Heart left ventricle (tissue), 16 donors: ENCODE results near the gene CD151. TPM values are rescaled to one million over a fixed set of nuclear protein-coding genes. Genes with fewer than 3 reads are reported as not detected.
A peak's percentile ranks its signal among the peaks of the same experiment; 100 is the strongest.

ENCODE experiments used
- ATAC-seq, 4 donors: fragments of 200-7000 bp; cut with Tn5 transposase; one replicate each; pipeline ENCODE4 v1.9.1; 2020 to 2022; ENCODE audit warnings: moderate library complexity in 4 of 4, mild to moderate bottlenecking in 3 of 4, moderate number of reproducible peaks in 1 of 4
- DNase-seq, 5 donors: peaks; one replicate each; pipeline ENCODE4 v3.0.0-alpha.2; 2020
- H3K27ac ChIP-seq, 12 donors: fragments of 200-600 bp; sonication (generic) in 4 of 12; one replicate each; pipeline versions ENCODE4 v1.5.0 to v1.8.0; 2016 to 2022; ENCODE audit warnings: mild to moderate bottlenecking in 2 of 12
- H3K27me3 ChIP-seq, 9 donors: fragments of 200-600 bp; sonication (generic) in 2 of 9; one replicate each; pipeline versions ENCODE4 v1.5.1 to v1.8.0; 2016 to 2022; ENCODE audit warnings: mild to moderate bottlenecking in 3 of 9
- H3K36me3 ChIP-seq, 9 donors: fragments of 200-600 bp; sonication (generic) in 2 of 9; one replicate each; pipeline versions ENCODE4 v1.5.0 to v1.8.0; 2018 to 2022; ENCODE audit warnings: mild to moderate bottlenecking in 2 of 9
- H3K4me1 ChIP-seq, 12 donors: fragments of 200-600 bp; sonication (generic) in 4 of 12; one replicate each; pipeline versions ENCODE4 v1.5.0 to v1.8.0; 2016 to 2022; ENCODE audit warnings: mild to moderate bottlenecking in 3 of 12
- H3K4me3 ChIP-seq, 12 donors: fragments of 200-600 bp; sonication (generic) in 4 of 12; one replicate each; pipeline versions ENCODE4 v1.5.0 to v1.8.0; 2017 to 2022; ENCODE audit warnings: mild to moderate bottlenecking in 9 of 12, moderate library complexity in 4 of 12
- H3K9me3 ChIP-seq, 12 donors: fragments of 200-600 bp; sonication (generic) in 4 of 12; one replicate each; pipeline versions ENCODE4 v1.5.0 to v1.8.0; 2016 to 2022; ENCODE audit warnings: mild to moderate bottlenecking in 1 of 12
- CTCF ChIP-seq, 12 donors: fragments of 200-600 bp; sonication (generic) in 4 of 12; IDR thresholded peaks; one replicate each; pipeline versions ENCODE4 v1.5.0 to v1.8.0; 2018 to 2022; ENCODE audit warnings: antibody characterized with exemption in 12 of 12, mild to moderate bottlenecking in 5 of 12
- POLR2A ChIP-seq, 2 donors: fragments of 450-650 bp; IDR thresholded peaks; one replicate each; pipeline ENCODE4 v1.6.1; 2017; ENCODE audit warnings: antibody characterized with exemption in 2 of 2, mild to moderate bottlenecking in 2 of 2, moderate library complexity in 2 of 2
- WGBS, 4 donors: extraction: QIAGEN DNeasy Blood & Tissue Kit in 2 of 4; methylation state at CpG; one replicate each; pipeline versions ENCODE4 v1.1.5 to v1.1.7; 2013 to 2018; 5-methylcytosine and 5-hydroxymethylcytosine counted together
- intact Hi-C, 10 donors: fragments of 100-400 bp; cut with DNase I; formaldehyde crosslinking; loops; one replicate each; pipeline versions ENCODE4 v1.11.1 to v1.14.2; 2022
- polyA plus RNA-seq, 2 donors: library from polyadenylated mRNA; stranded (reverse); fragments of 200-250 nt; gene quantifications; one replicate each; pipeline ENCODE4 v1.2.3, GENCODE V29; 2013
- total RNA-seq, 9 donors: library from RNA; depleted of rRNA in 2 of 9; stranded (reverse); fragments of >200 nt in 2 of 9; fragmentation: NEBNext Ultra II Directional in 3 of 9; extraction: Animal tissue kit (Norgen Biotek cat#: 25700) in 3 of 9; gene quantifications; one replicate each; pipeline versions ENCODE4 v1.1.0 to v1.2.4, GENCODE V29; 2016 to 2023
- donor health status: ischemic (EF 13 %, LVEDD 7.1; RV severe dilation, severe dysfunction).
- donor health status: healthy with polysubstance abuse.
- donor health status: DM: no; HTN: yes; CAD: no.
- donor health status: DM: no; HTN: no; CAD: no.
- donor health status: ischemic (EF 25% LVEDD 6.9; RV normal size, moderate dysfunction).
- donor health status: ischemic (EF 25% LVEDD 5.7; RV mildly dilated, moderate dysfunction).
- donor health status: healthy.
- donor health status: DM: yes; HTN: yes; CAD: no.
- donor health status: ischemic (EF 35%, LVEDD 5.7; RV mildly dilated, moderate dysfunction).
- donor health status: nonischemic (EF 11% LVEDD 7.7; RV severe dilation, severe dysfunction).
- donor health status: DM: yes; HTN: yes; CAD: no.
- donor health status: PGD.
- donor health status: ischemic (EF 29% LVEDD 5.4; RV normal size, mild dysfunction).
- donor health status: nonischemic (EF 23%, LVEDD 6.1; RV moderate dilation, normal function).

Gene CD151
- total and polyA plus RNA-seq, 11 donors: 323 to 817 (median 477) TPM

GRCh38 chr11:802693-803466 is 29.9 kb upstream of the CD151 start:
- Histone ChIP-seq H3K9me3 (no peaks in the 10 kb centered on the region), H3K4me3 (no peak overlapping the region), H3K4me1 (peaks cover 4 to 37% (median 22%) of the 10 kb centered on the region in 12 donors), H3K27me3 (no peaks in the 10 kb centered on the region), H3K36me3 (peaks cover 0 to 38% (median 9%) of the 10 kb centered on the region in 9 donors), H3K27ac (no peak overlapping the region)
- 93 to 95% (median 94%) methylated on average over 18 to 28 of the region's 28 CpGs for WGBS, 4 donors
- DNase-seq (no peak), ATAC-seq (no peak)
- no peak for TF ChIP-seq CTCF (IDR thresholded peaks at IDR 0.05)
- TF ChIP-seq POLR2A (IDR thresholded peaks at IDR 0.05): no peak
- intact Hi-C loops: loop anchor here in 1 of 10 donors (10.0 kb wide), 1 partner anchor 448 kb away; no protein-coding TSS in a partner anchor

GRCh38 chr11:803467-803742 is 29.3 kb upstream of the CD151 start:
- no peaks in the 10 kb centered on the region for H3K27me3 ChIP-seq
- H3K4me1 ChIP-seq: peaks cover 4 to 37% (median 23%) of the 10 kb centered on the region in 12 donors
- H3K9me3 ChIP-seq: no peaks in the 10 kb centered on the region
- intact Hi-C loops: loop anchor here in 1 of 10 donors (10.0 kb wide), 1 partner anchor 449 kb away; no protein-coding TSS in a partner anchor
- DNase-seq (no peak), ATAC-seq (no peak)
- TF ChIP-seq CTCF (IDR thresholded peaks at IDR 0.05) (no peak), POLR2A (IDR thresholded peaks at IDR 0.05) (no peak)
- WGBS, 4 donors: 89 to 93% (median 93%) methylated on average over 7 to 8 of the region's 8 CpGs; no CpG with 5 or more reads in 1 of the 4 donors
- peaks cover 0 to 38% (median 9%) of the 10 kb centered on the region in 9 donors for H3K36me3 ChIP-seq
- no peak overlapping the region for H3K4me3 ChIP-seq
- no peak overlapping the region for H3K27ac ChIP-seq

GRCh38 chr11:803770-804598 is 28.8 kb upstream of the CD151 start:
- H3K27me3 ChIP-seq: no peaks in the 10 kb centered on the region
- no peaks in the 10 kb centered on the region for H3K9me3 ChIP-seq
- peaks cover 0 to 38% (median 9%) of the 10 kb centered on the region in 9 donors for H3K36me3 ChIP-seq
- peak overlapping the region in 10 of 12 donors; percentile 54 to 79 (median 66) for H3K4me3 ChIP-seq
- peak overlapping the region in 8 of 12 donors; percentile 87 to 96 (median 94) for H3K27ac ChIP-seq
- WGBS, 4 donors: 50 to 65% (median 58%) methylated on average over 18 to 26 of the region's 26 CpGs
- peaks cover 4 to 40% (median 27%) of the 10 kb centered on the region in 12 donors for H3K4me1 ChIP-seq
- ATAC-seq (no peak), DNase-seq (no peak)
- intact Hi-C loops: loop anchor here in 1 of 10 donors (10.0 kb wide), 1 partner anchor 449 kb away; no protein-coding TSS in a partner anchor
- TF ChIP-seq POLR2A (IDR thresholded peaks at IDR 0.05): no peak
- no peak for TF ChIP-seq CTCF (IDR thresholded peaks at IDR 0.05)

- Histone ChIP-seq H3K4me1 (peaks cover 4 to 41% (median 27%) of the 10 kb centered on the region in 12 donors), H3K9me3 (no peaks in the 10 kb centered on the region), H3K4me3 (peak overlapping the region; percentile 54 to 79 (median 66)), H3K27ac (peak overlapping the region; percentile 75 to 96 (median 93)), H3K27me3 (no peaks in the 10 kb centered on the region), H3K36me3 (peaks cover 0 to 35% (median 9%) of the 10 kb centered on the region in 9 donors)
- TF ChIP-seq POLR2A (IDR thresholded peaks at IDR 0.05) (no peak), CTCF (IDR thresholded peaks at IDR 0.05) (no peak)
- DNase-seq: no peak
- no peak for ATAC-seq
- intact Hi-C loops: loop anchor here in 1 of 10 donors (10.0 kb wide), 1 partner anchor 450 kb away; no protein-coding TSS in a partner anchor
- 4 to 10% (median 5%) methylated on average over 14 to 18 of the region's 18 CpGs for WGBS, 4 donors
Measured at GRCh38 chr11:804599-804964, 28.2 kb upstream of the CD151 start.
